MM.1S (cell line): ENCODE measurements around the gene CAPN8.

Experiments
- EZH2 ChIP-seq: fragments of 300-600 bp; sonication (generic); optimal IDR thresholded peaks from 2 replicates; pipeline ENCODE3; 2017; ENCODE audit warnings: low read depth, mild to moderate bottlenecking, antibody characterized with exemption, low read length, mixed read lengths
- EZH2phosphoT487 ChIP-seq: fragments of 300-600 bp; sonication (generic); IDR thresholded peaks from 2 replicates; pipeline ENCODE4 v1.6.1; 2018; ENCODE audit warnings: antibody characterized with exemption, low read length
- TF ChIP-seq, protein P1 (sequence below): fragments of 300-600 bp; sonication (generic); IDR thresholded peaks from 2 replicates; pipeline ENCODE4 v1.5.1; 2016; ENCODE audit warnings: antibody characterized with exemption, low read length, mixed read lengths

DNA sequence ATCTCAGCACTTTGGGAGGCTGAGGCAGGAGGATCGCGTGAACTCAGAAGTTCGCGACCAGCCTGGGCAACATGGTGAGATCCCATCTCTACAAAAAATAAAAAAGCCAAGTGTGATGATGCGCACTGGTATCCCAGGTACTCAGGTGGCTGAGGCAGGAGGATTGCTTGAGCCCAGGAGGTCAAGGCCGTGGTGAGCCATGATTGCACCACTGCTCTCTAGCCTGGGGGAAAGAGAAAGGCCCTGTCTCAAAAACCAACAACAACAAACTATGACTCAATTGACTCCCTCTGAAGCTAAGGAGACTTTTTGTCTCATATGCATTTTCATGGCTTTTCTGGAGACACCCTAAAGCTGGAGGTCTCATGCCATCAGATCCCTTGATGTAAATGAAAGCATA is 153.4 kb downstream of the CAPN8 start:
- TF ChIP-seq, protein P1, sequence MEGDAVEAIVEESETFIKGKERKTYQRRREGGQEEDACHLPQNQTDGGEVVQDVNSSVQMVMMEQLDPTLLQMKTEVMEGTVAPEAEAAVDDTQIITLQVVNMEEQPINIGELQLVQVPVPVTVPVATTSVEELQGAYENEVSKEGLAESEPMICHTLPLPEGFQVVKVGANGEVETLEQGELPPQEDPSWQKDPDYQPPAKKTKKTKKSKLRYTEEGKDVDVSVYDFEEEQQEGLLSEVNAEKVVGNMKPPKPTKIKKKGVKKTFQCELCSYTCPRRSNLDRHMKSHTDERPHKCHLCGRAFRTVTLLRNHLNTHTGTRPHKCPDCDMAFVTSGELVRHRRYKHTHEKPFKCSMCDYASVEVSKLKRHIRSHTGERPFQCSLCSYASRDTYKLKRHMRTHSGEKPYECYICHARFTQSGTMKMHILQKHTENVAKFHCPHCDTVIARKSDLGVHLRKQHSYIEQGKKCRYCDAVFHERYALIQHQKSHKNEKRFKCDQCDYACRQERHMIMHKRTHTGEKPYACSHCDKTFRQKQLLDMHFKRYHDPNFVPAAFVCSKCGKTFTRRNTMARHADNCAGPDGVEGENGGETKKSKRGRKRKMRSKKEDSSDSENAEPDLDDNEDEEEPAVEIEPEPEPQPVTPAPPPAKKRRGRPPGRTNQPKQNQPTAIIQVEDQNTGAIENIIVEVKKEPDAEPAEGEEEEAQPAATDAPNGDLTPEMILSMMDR, result no peak
- no peak for TF ChIP-seq EZH2
- no peak for TF ChIP-seq EZH2phosphoT487
